Activated naive CD4-positive, alpha-beta T cell treated with anti-CD3 and anti-CD28 coated beads, Interleukin-2, amount 10 ng/mL, durations not matched to agents 7 days and 5 days (primary cell): ENCODE data around the gene DHPS.
A peak's percentile ranks its signal among the peaks of the same experiment; 100 is the strongest.
"Not testable (repeated sequence)": the region's sequence is repeated elsewhere in the genome, so short reads cannot be mapped to it uniquely, and the experiment has no call there.

Experiments used
- CTCF ChIA-PET: fragments of 350-600 bp; sonication (Branson Sonifier 250); formaldehyde crosslinking; loops from one replicate; lab custom pipeline; 2021; ENCODE audit warnings: antibody characterized with exemption; lab: Charles Lee
- DNase-seq: peaks from one replicate; pipeline ENCODE4 v3.0.0-alpha.2; 2020
- H3K27ac Mint-ChIP-seq: one replicate; pipeline ENCODE4 v1.8.0; 2021; ENCODE audit warnings: mild to moderate bottlenecking, moderate library complexity, mixed read lengths
- H3K27me3 Mint-ChIP-seq: one replicate; pipeline ENCODE4 v1.8.0; 2021; ENCODE audit warnings: mild to moderate bottlenecking, mixed read lengths
- H3K36me3 Mint-ChIP-seq: one replicate; pipeline ENCODE4 v1.8.0; 2021; ENCODE audit warnings: mixed read lengths
- H3K4me1 Mint-ChIP-seq: one replicate; pipeline ENCODE4 v1.8.0; 2021; ENCODE audit warnings: mixed read lengths
- H3K4me3 Mint-ChIP-seq: one replicate; pipeline ENCODE4 v1.8.0; 2021; ENCODE audit warnings: mild to moderate bottlenecking, moderate library complexity, mixed read lengths
- H3K9me3 Mint-ChIP-seq: one replicate; pipeline ENCODE4 v1.8.0; 2021; ENCODE audit warnings: mixed read lengths

The DHPS gene

DNA sequence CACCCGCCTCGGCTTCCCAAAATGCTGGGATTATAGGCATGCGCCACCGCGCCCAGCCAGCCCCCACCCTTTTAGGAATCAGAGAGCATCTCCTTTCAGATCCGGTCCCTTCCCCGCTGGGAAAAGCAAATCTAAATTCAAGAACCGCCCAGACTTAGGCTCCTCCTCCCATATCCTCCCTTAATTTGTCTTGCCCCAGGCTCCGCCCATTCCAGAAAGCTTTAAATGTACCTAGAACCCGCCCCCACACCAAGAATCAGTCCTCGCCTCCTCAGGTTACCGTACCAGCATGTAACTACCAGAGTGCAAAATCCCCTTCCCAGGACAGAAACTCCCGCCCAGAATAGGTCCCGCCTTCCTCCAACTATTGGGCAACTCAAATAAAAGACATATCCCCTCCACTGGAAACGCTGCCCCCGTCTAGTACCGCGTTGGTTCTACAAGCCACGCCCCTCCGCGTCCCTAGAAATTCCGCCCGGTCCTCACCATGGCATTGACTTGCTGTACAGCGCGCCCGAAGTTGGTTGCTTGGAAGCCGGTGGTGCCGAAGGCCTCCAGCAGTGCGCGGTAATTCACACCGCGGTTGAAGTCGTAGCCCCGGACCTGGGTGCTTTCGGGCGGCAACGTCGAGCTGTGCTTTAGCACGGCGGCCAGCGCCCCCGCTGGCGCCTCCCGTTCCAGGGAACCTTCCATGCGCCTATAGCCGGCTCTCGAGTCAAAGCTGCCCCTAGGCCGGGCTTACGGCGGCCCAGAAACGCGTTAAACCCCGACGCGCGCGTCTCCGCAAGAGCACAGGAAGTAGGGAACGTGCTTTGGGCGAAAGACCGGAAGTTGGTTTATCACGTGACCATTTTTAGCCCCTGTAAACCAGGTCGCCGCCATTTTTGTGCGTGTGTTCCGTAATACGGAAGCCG is at the start of gene DHPS:
Gene DHPS, minus strand, starts transcription at position 807 of the 914 bp plus-strand sequence. Its CDS starts 114 bp downstream, at position 693.
- H3K36me3 Mint-ChIP-seq: peaks cover 35% of the 10 kb centered on the region
- CTCF ChIA-PET: interaction anchor here (0.8 to 1.7 kb wide), 3 partner anchors 10 to 127 kb away, joined by 3 to 5 read pairs (median 3); no protein-coding TSS in a partner anchor

DNA sequence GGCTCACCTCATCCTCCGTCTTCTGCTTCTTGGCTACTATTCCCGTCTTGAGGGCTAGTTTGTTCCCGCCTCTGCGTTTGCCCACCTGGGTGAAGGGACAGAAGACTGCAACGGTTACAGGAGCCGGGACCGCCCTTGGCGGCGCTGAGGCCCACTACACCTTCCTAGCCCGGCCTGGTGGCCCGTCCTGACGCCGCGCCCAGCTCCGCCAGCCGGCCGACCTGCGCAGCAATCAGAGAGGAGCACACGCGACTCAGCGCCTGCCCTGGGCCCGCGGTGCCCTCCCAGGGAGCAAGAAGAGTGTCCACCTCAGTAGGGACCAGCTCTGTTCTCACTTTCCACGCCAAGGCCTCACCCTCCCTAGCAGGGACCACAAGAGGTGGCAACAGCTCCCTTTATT is 49.7 kb upstream of the DHPS start:
- Mint-ChIP-seq H3K27me3 (no peaks in the 10 kb centered on the region), H3K9me3 (no peaks in the 10 kb centered on the region), H3K27ac (no peak overlapping the region), H3K36me3 (peaks cover 50% of the 10 kb centered on the region), H3K4me1 (peaks cover 39% of the 10 kb centered on the region), H3K4me3 (no peak overlapping the region)
- DNase-seq: no peak
- CTCF ChIA-PET: interaction anchor here (1.0 to 5.5 kb wide), 3 partner anchors 16 to 29 kb away, joined by 3 to 27 read pairs (median 7); no protein-coding TSS in a partner anchor

More for the DNA sequence above, at the start of gene DHPS:
- H3K27ac Mint-ChIP-seq: peak within 1 kb of the TSS; percentile 95
- no peaks in the 10 kb centered on the region for H3K9me3 Mint-ChIP-seq
- H3K4me3 Mint-ChIP-seq: peak within 1 kb of the TSS; percentile 87
- peaks cover 28% of the 10 kb centered on the region for H3K4me1 Mint-ChIP-seq
- H3K27me3 Mint-ChIP-seq: no peaks in the 10 kb centered on the region
- peak; percentile 94 for DNase-seq

DNA sequence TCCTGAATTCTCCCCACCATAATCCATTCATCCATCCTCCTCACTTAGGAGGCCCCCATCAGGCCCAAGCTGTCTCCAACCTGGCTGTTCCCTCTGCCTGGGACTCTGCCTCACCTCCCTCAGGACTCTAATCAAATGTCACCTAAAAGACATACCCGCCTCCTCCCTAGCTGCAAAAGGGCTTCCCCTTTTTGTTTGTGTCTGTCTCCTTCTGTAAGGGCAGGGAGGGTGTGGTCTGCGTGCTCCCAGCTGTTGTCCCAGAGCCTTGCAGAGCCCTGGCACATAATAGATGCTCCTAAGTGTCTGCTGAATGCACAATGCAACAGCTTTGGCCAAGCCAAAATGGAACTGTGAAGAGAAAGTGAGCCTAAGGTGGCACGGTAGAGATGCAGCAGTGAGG is 48.4 kb upstream of the DHPS start:
- Mint-ChIP-seq H3K9me3 (no peaks in the 10 kb centered on the region), H3K4me3 (no peak overlapping the region), H3K36me3 (peaks cover 50% of the 10 kb centered on the region), H3K27ac (peak overlapping the region; percentile 26), H3K27me3 (no peaks in the 10 kb centered on the region), H3K4me1 (peaks cover 34% of the 10 kb centered on the region)
- CTCF ChIA-PET: interaction anchor here (1.1 to 5.5 kb wide), 2 partner anchors 30 to 66 kb away, joined by 3 to 27 read pairs; no protein-coding TSS in a partner anchor
- no peak for DNase-seq

DNA sequence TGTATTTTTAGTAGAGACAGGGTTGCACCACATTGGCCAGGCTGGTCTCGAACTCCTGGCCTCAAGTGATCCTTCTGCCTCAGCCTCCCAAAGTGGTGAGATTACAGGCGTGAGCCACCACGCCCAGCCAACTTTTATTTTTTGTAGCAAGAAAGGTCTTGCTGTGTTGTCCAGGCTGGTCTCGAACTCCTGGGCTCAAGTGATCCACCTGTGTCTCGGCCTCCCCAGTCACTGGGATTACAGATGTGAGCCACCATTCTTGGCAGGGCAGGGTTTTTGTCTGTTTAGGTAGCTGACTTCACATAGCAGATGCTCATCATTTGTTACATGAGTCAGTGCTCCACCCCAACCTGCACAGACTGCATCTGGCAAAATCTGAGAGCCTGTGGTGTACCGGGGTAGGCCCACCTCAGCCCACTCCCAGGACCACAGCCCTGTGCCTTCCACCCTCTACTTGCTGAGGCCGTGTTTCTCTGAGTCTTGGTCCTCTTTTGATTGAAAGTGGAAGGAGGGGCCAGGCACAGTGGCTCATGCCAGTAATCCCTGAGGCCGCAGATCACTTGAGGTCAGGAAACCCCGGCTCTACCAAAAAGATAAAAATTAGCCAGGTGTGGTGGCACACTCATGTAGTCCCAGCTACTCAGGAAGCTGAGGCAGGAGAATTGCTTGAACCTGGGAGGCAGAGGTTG is 46.2 kb upstream of the DHPS start:
- CTCF ChIA-PET: interaction anchor here (0.7 kb wide), 1 partner anchor 58 kb away, joined by 3 read pairs; no protein-coding TSS in a partner anchor
- H3K4me3 Mint-ChIP-seq: no peak overlapping the region
- H3K36me3 Mint-ChIP-seq: peaks cover 46% of the 10 kb centered on the region
- peaks cover 35% of the 10 kb centered on the region for H3K4me1 Mint-ChIP-seq
- H3K27ac Mint-ChIP-seq: no peak overlapping the region
- no peaks in the 10 kb centered on the region for H3K9me3 Mint-ChIP-seq
- DNase-seq: no peak
- H3K27me3 Mint-ChIP-seq: no peaks in the 10 kb centered on the region

DNA sequence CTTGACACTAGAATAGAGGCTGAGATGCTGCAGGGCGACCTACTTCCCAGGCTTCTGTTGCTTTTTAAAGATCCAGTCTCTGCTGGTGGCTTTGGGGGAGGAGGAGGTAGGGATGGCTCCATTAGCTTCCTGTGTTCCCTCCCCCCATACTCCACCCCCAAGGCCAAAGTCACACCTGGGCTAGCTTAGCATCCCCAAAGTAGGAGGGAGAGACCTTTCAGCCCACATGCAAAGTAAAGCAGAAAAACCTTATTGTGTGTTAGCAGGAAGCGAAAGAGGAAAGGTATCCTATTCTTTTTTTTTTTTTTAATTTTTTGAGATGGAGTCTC is 45.3 kb upstream of the DHPS start:
- H3K4me1 Mint-ChIP-seq: peaks cover 31% of the 10 kb centered on the region
- H3K9me3 Mint-ChIP-seq: no peaks in the 10 kb centered on the region
- H3K27ac Mint-ChIP-seq: no peak overlapping the region
- peaks cover 4% of the 10 kb centered on the region for H3K27me3 Mint-ChIP-seq
- DNase-seq: no peak
- H3K4me3 Mint-ChIP-seq: no peak overlapping the region
- CTCF ChIA-PET: interaction anchor here (0.9 kb wide), 1 partner anchor 68 kb away, joined by 3 read pairs; no protein-coding TSS in a partner anchor
- H3K36me3 Mint-ChIP-seq: peaks cover 40% of the 10 kb centered on the region

DNA sequence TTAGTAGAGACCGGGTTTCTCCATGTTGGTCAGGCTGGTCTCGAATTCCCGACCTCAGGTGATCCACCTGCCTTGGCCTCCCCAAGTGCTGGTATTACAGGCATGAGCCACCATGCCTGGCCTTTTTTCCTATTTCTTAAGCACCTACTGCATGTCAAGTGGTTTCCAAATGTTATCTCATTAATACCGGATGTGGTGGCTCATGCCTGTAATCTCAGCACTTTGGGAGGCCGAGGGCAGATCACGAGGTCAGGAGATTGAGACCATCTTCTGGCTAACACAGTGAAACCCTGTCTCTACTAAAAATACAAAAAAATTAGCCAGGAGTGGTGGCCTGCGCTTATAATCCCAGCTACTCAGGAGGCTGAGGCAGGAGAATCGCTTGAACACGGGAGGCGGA is 43.9 kb upstream of the DHPS start:
- H3K4me3 Mint-ChIP-seq, DNase-seq, H3K27ac Mint-ChIP-seq, CTCF ChIA-PET, H3K27me3 Mint-ChIP-seq, H3K9me3 Mint-ChIP-seq: not testable (repeated sequence)
- peaks cover 39% of the 10 kb centered on the region for H3K36me3 Mint-ChIP-seq
- peaks cover 34% of the 10 kb centered on the region for H3K4me1 Mint-ChIP-seq

DNA sequence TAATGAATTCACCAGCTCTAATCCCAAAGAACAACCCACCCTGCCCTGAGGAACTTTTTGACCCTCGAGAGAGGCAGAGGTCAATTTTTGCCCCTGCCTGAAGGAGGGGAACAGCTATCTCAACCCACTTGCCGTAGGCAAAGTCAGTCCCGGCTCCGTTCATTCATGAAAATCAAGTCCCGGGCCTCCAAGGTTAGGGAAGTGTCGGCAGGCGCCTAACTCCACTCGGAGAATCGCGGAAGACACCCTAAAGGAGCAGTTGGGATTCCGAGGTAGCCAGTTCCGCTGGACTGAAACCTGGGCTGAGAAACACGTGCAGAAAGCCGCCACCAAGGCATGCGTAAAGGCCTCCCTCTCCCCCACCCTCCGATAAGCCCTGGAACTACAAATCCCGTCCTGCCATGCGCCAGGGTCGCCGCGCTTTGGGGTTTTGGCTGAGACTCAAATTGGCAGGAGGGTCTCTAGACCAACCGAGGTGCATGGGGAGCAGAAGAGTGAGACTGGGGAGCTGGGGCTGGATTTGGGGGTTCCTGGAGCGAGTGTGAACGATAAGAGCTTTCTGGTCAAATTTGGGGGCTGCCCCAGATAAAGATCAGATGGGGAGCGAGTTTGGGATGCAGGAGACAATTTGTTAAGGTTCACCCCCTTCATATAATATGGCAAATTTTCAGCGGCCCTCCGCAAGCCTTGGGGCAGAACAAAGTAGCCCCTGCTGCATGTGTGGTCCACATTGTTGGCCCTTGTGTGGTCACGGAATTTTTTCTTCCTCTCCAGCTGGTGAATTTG is 42.2 kb upstream of the DHPS start, which contains the start of gene TNPO2:
Gene TNPO2, minus strand, starts transcription at position 292 of the 786 bp plus-strand sequence. CDS start 2,955 bp downstream, outside the sequence.
- Mint-ChIP-seq H3K27me3 (peaks cover 4% of the 10 kb centered on the region), H3K9me3 (no peaks in the 10 kb centered on the region), H3K36me3 (peaks cover 29% of the 10 kb centered on the region), H3K4me3 (peak within 1 kb of the TSS; percentile 82), H3K4me1 (peaks cover 36% of the 10 kb centered on the region), H3K27ac (peak within 1 kb of the TSS; percentile 91)
- DNase-seq: peak; percentile 85
- CTCF ChIA-PET: interaction anchor here (0.9 to 6.4 kb wide), 3 partner anchors 10 to 37 kb away, joined by 3 to 48 read pairs (median 13); partner anchors contain the start of gene TRIR

DNA sequence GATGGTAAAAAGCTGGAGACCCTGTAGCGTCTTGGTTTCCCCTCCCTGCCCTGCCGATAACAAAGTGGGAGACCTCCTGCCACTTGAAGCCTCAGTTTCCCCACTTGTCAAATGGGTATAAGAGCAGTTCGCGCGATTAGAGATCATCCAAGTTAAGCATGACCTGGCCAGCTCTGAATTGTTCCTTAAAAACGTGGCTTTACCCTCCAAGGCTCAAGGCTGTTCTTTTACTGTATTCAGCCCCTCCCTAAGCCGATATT is 41.6 kb upstream of the DHPS start:
- Mint-ChIP-seq H3K4me3 (peak overlapping the region; percentile 82), H3K27me3 (peaks cover 4% of the 10 kb centered on the region), H3K27ac (peak overlapping the region; percentile 91), H3K9me3 (no peaks in the 10 kb centered on the region), H3K4me1 (peaks cover 41% of the 10 kb centered on the region), H3K36me3 (peaks cover 32% of the 10 kb centered on the region)
- CTCF ChIA-PET: interaction anchor here (0.6 to 6.4 kb wide), 4 partner anchors 10 to 72 kb away, joined by 3 to 48 read pairs (median 8); partner anchors contain the start of gene TRIR
- no peak for DNase-seq

DNA sequence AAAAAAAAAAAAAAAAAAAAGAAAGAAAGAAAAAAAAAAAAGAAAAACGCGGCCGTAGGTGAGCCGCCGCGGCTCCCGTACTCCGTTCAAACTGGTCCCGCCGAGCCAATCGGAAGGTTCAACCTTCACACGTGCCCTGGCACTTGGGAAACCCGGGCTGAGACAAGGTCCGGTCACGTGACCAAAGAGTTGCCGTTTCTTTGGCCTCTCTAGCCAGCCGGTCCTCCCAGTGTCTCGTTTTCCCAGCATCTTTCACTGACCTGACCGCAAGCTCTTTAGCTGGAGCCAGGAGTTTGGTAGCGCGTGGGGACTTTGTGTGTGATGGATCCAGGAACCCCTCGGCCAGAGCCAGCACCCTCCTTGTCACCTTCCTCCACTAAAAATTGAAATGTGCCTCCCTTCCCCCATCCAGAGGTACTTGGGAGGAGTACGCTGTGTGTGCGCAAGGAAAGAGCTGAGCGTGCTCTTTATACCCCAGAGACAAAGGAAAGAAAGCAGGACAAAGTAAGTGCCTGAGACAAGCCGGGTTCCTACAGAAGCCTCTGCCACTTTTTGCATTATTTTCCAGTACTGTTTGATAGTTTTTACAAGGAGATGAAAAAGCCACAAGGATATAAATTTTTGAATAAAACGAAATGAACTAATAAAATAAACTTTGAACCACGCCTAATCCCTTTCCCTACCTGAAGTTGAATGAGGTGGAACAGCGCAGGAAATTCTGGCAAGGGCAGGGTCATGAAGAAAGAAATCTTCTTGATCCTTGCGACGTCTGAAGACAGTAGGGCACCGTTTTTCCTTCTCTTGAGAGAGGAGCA is 41.1 kb upstream of the DHPS start:
- Mint-ChIP-seq H3K27ac (peak overlapping the region; percentile 91), H3K36me3 (peaks cover 29% of the 10 kb centered on the region), H3K4me1 (peaks cover 41% of the 10 kb centered on the region), H3K4me3 (peak overlapping the region; percentile 82), H3K27me3 (peaks cover 4% of the 10 kb centered on the region), H3K9me3 (no peaks in the 10 kb centered on the region)
- peak; percentile 97 for DNase-seq
- CTCF ChIA-PET: interaction anchor here (0.6 to 6.4 kb wide), 5 partner anchors 11 to 73 kb away, joined by 3 to 48 read pairs (median 4); partner anchors contain the start of gene TRIR

DNA sequence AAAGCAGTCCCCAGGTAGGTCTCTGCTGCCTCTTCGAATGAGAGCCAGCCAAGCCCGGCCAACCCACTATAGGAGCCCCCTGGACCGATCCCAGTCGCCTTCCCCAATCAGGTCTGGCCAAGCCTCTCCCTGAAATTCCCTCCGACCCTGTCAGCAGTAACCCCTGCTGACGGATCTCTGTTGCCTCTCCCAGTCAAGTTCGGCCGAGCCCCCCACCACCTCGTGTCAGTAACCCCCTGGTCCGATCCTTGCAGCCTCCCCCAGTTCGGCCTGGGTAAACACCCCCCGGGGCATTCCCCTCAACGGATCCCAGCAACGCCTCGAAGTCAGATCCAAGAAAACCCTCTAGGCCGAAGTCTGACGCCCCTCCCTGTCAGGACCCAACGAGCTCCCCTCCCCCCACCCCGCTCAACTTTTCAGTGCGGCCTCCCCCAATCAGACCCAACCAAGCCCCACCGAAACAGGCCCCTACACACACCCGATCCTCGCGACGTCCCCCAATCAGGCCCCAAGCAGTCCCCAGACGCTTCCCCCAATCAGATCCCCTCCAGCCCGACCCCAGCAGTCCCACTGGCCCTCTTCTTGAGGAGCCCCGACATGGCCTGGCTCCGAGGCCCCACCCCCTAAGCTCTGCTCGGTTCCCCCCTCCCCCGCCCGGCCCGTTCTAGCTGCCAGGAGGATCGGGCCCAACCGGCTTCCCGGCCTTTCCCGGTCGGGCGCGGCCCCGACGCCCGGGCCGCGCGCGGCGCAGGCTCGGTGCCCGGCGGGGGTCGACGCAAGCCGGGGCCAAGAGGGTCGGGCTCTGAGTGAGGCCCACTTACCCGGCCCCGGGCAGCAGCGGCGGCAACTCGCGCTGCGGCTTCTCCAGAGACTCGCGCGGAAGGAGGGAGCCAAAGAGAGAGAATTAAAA is 40.2 kb upstream of the DHPS start:
- Mint-ChIP-seq H3K27ac (peak overlapping the region; percentile 93), H3K4me3 (peak overlapping the region; percentile 99), H3K27me3 (peaks cover 4% of the 10 kb centered on the region), H3K4me1 (peaks cover 42% of the 10 kb centered on the region), H3K36me3 (peaks cover 26% of the 10 kb centered on the region), H3K9me3 (no peaks in the 10 kb centered on the region)
- DNase-seq: peak; percentile 71
- CTCF ChIA-PET: interaction anchor here (1.1 to 6.4 kb wide), 5 partner anchors 12 to 44 kb away, joined by 3 to 48 read pairs (median 5); partner anchors contain the start of gene TRIR

DNA sequence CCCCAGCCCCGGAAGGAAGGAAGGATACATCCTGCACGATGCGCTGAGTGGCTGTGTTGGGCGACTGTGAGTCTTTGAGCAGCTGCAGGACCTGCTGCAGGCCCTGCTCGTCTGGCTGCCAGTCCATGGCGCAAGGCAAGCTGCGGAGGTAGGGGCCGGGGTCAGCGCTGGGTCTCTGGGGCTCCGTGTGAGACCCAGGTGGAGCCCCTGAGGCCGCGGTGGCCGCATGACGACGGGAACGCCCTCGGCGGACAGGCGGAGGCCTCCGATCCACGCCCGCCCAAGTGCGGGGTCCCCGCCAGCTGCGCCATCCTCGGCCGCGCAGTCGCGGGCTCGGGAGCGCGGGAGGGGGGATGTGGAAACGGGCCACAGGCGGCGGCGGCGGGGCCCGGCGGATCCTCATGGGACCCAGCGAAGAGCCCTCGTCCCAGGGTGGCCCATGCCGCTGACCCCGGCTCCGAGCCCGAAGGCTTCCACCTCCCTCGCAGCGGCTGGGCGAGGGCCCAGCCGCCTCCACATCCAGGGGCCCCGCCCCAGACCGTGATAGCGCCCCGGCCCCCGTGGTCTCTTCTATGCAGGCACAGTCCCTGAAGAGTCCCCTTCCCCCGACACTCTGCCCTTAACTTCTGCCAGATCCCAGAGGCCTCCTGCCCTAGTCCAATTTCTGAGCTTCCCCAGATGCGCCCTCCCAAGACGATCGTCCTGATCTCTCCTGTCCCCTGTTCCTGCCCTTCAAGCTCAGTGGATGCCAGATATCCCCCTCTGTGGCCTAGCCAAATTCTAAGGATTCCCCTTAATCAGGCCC is 39.4 kb upstream of the DHPS start:
- peak; percentile 59 for DNase-seq
- Mint-ChIP-seq H3K36me3 (peaks cover 25% of the 10 kb centered on the region), H3K4me3 (peak overlapping the region; percentile 99), H3K4me1 (peaks cover 40% of the 10 kb centered on the region), H3K27me3 (peaks cover 4% of the 10 kb centered on the region), H3K27ac (peak overlapping the region; percentile 93), H3K9me3 (no peaks in the 10 kb centered on the region)
- CTCF ChIA-PET: interaction anchor here (1.1 to 6.4 kb wide), 5 partner anchors 12 to 45 kb away, joined by 3 to 48 read pairs (median 5); partner anchors contain the start of gene TRIR
